ENCODE results near the gene TRAPPC3L.
"Not testable (repeated sequence)": the region's sequence is repeated elsewhere in the genome, so short reads cannot be mapped to it uniquely, and the experiment has no call there.

The TRAPPC3L gene

GRCh38 chr6:116512111-116512559 is 33.3 kb downstream of the TRAPPC3L start:
- no peak for DNase-seq

GRCh38 chr6:116511424-116512110 is 33.9 kb downstream of the TRAPPC3L start, which contains the start of gene CALHM5:
TSS of gene CALHM5 (plus strand) at chr6:116511639. CDS start at chr6:116511697, 58 bp downstream.
- no peak for DNase-seq

- DNase-seq, result no peak
Observed at GRCh38 chr6:116508527-116508926, 37.0 kb downstream of the TRAPPC3L start.

GRCh38 chr6:116507324-116507723 is 38.2 kb downstream of the TRAPPC3L start:
- no peak for DNase-seq

GRCh38 chr6:116500969-116501433 is 44.5 kb downstream of the TRAPPC3L start:
- no peak for DNase-seq

- no peak for DNase-seq
Observed at GRCh38 chr6:116497113-116497676, 48.3 kb downstream of the TRAPPC3L start.

- DNase-seq, result not testable (repeated sequence)
Observed at GRCh38 chr6:116495161-116495560, 50.3 kb downstream of the TRAPPC3L start.

GRCh38 chr6:116492331-116493067 is 53.0 kb downstream of the TRAPPC3L start:
- DNase-seq, result no peak

GRCh38 chr6:116491610-116492330 is 53.7 kb downstream of the TRAPPC3L start:
- no peak for DNase-seq

GRCh38 chr6:116485559-116486184 is 59.8 kb downstream of the TRAPPC3L start:
- DNase-seq, result no peak

GRCh38 chr6:116483616-116484015 is 61.9 kb downstream of the TRAPPC3L start:
- no peak for DNase-seq

- DNase-seq, result no peak
Observed at GRCh38 chr6:116482780-116483179, 62.7 kb downstream of the TRAPPC3L start.

- DNase-seq, result no peak
Observed at GRCh38 chr6:116476002-116476678, 69.3 kb downstream of the TRAPPC3L start.

GRCh38 chr6:116475141-116475540 is 70.3 kb downstream of the TRAPPC3L start:
- DNase-seq, result no peak

- no peak for DNase-seq
Observed at GRCh38 chr6:116472706-116473105, 72.8 kb downstream of the TRAPPC3L start.

- no peak for DNase-seq
Observed at GRCh38 chr6:116471531-116471930, 74.0 kb downstream of the TRAPPC3L start.

GRCh38 chr6:116468293-116468692 is 77.2 kb downstream of the TRAPPC3L start:
- no peak for DNase-seq

GRCh38 chr6:116467514-116467913 is 78.0 kb downstream of the TRAPPC3L start:
- no peak for DNase-seq

GRCh38 chr6:116467096-116467495 is 78.4 kb downstream of the TRAPPC3L start:
- DNase-seq, result no peak

GRCh38 chr6:116465246-116465645 is 80.2 kb downstream of the TRAPPC3L start:
- no peak for DNase-seq

GRCh38 chr6:116463301-116463700 is 82.2 kb downstream of the TRAPPC3L start:
- no peak for DNase-seq
